OCI-LY7 (cell line): Measurements from ENCODE around the gene FAU.

ENCODE experiments used
- CTCF ChIP-seq: fragments of 200-600 bp; sonication (generic); conservative IDR thresholded peaks from 2 replicates; pipeline ENCODE4 v1.5.1; 2014; ENCODE audit warnings: mild to moderate bottlenecking, antibody characterized with exemption, low read length, moderate library complexity, mixed read lengths
- EZH2phosphoT487 ChIP-seq: fragments of 200-600 bp; sonication (generic); IDR thresholded peaks from 2 replicates; pipeline ENCODE4 v1.6.1; 2018; ENCODE audit warnings: low read depth, borderline replicate concordance, mild to moderate bottlenecking, mixed run types, antibody characterized with exemption, low read length, moderate library complexity, mixed read lengths

- TF ChIP-seq CTCF (no peak), EZH2phosphoT487 (no peak)
Observed at GRCh38 chr11:65159012-65159411, 37.1 kb upstream of the FAU start.
